ENCODE results near the gene SGSM2. TPM values are rescaled to one million over a fixed set of nuclear protein-coding genes. Genes with fewer than 3 reads are reported as not detected.

Gene SGSM2
- total RNA-seq, 4 donors from 2014 or later, result 48.2 to 117 (median 90.4) TPM

DNA sequence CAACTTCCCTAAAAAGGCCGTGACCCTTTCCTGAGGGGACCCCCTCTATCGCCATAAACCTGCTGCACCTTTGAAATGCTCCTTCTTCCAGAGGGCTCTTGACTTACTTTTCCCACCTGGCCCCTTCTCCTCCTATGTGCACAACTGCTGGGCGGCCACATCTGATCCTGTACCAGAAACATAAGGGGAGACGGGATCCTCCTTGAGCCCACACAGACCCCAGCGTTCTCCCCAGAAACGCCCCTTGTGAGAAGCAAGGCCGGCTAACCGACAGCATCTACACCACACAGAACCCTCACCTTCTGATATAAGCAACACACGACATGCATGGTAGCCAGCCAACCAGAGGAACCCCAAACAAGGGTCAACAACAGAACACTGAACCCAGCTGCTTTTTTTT, 77.8 kb downstream of the SGSM2 start:
- TF ChIP-seq, protein P1, sequence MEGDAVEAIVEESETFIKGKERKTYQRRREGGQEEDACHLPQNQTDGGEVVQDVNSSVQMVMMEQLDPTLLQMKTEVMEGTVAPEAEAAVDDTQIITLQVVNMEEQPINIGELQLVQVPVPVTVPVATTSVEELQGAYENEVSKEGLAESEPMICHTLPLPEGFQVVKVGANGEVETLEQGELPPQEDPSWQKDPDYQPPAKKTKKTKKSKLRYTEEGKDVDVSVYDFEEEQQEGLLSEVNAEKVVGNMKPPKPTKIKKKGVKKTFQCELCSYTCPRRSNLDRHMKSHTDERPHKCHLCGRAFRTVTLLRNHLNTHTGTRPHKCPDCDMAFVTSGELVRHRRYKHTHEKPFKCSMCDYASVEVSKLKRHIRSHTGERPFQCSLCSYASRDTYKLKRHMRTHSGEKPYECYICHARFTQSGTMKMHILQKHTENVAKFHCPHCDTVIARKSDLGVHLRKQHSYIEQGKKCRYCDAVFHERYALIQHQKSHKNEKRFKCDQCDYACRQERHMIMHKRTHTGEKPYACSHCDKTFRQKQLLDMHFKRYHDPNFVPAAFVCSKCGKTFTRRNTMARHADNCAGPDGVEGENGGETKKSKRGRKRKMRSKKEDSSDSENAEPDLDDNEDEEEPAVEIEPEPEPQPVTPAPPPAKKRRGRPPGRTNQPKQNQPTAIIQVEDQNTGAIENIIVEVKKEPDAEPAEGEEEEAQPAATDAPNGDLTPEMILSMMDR (IDR thresholded peaks at IDR 0.05), result no peak
- TF ChIP-seq EP300 (IDR thresholded peaks at IDR 0.05) (no peak), POLR2A (IDR thresholded peaks at IDR 0.05) (no peak), POLR2AphosphoS5 (IDR thresholded peaks at IDR 0.05) (no peak)
- no peak overlapping the region for H3K4me3 ChIP-seq
- H3K4me1 ChIP-seq, result peaks cover 16% of the 10 kb centered on the region
- peaks cover 33% of the 10 kb centered on the region for H3K36me3 ChIP-seq
- no peaks in the 10 kb centered on the region for H3K9me3 ChIP-seq
- 85% methylated on average over 9 of the region's 9 CpGs for WGBS
- peak in 1 of 2 donors; percentile 56 for DNase-seq (ENCODE audit: low spot score in 2 of 2)
- no peak overlapping the region for H3K27ac ChIP-seq
- no peaks in the 10 kb centered on the region for H3K27me3 ChIP-seq

GRCh38 chr17:2416010-2416734, 78.9 kb downstream of the SGSM2 start:
- Histone ChIP-seq H3K4me3 (no peak overlapping the region), H3K27me3 (no peaks in the 10 kb centered on the region), H3K9me3 (no peaks in the 10 kb centered on the region), H3K36me3 (peaks cover 44% of the 10 kb centered on the region), H3K4me1 (peaks cover 16% of the 10 kb centered on the region), H3K27ac (no peak overlapping the region)
- TF ChIP-seq POLR2A (IDR thresholded peaks at IDR 0.05) (no peak), POLR2AphosphoS5 (IDR thresholded peaks at IDR 0.05) (peak in 1 of 3 donors; percentile 33)
- TF ChIP-seq, protein P1 (IDR thresholded peaks at IDR 0.05), result peak; percentile 97 to 99
- peak; percentile 94 for DNase-seq (ENCODE audit: low spot score in 2 of 2)
- 28% methylated on average over 19 of the region's 19 CpGs for WGBS

- 84% methylated on average over 7 of the region's 7 CpGs for WGBS
- Histone ChIP-seq H3K36me3 (peaks cover 51% of the 10 kb centered on the region), H3K27me3 (no peaks in the 10 kb centered on the region), H3K4me3 (no peak overlapping the region), H3K27ac (no peak overlapping the region), H3K4me1 (peaks cover 18% of the 10 kb centered on the region), H3K9me3 (no peaks in the 10 kb centered on the region)
- TF ChIP-seq, protein P1 (IDR thresholded peaks at IDR 0.05), result no peak
- TF ChIP-seq EP300 (IDR thresholded peaks at IDR 0.05) (no peak), POLR2AphosphoS5 (IDR thresholded peaks at IDR 0.05) (no peak), POLR2A (IDR thresholded peaks at IDR 0.05) (no peak)
- DNase-seq (ENCODE audit: low spot score in 2 of 2), result no peak
Observed at GRCh38 chr17:2418572-2418971, 81.3 kb downstream of the SGSM2 start.

DNA sequence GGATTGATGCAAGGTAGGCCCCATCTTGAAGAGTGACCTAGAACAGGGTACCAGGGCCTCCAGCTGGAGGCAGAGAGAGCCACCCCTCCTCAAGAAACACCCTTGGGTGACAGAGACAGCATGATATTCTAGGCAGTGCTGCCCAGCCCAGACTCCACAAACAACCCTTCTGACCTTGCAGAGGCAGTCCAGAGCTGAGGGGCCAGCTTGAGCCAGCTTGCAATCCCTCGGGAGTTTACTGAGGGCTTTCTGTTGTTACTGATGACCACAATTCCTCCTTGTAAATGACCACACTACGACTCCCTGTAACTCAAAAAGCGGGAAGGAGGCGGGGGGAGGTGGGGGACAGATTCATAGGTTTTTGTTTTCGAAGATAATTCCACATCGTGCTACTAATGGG, 82.2 kb downstream of the SGSM2 start:
- Histone ChIP-seq H3K27ac (no peak overlapping the region), H3K36me3 (peaks cover 43% of the 10 kb centered on the region), H3K4me3 (no peak overlapping the region), H3K27me3 (no peaks in the 10 kb centered on the region), H3K9me3 (no peaks in the 10 kb centered on the region), H3K4me1 (peaks cover 20% of the 10 kb centered on the region)
- no peak for DNase-seq (ENCODE audit: low spot score in 2 of 2)
- TF ChIP-seq EP300 (IDR thresholded peaks at IDR 0.05), result no peak
- 91% methylated on average over 6 of the region's 6 CpGs for WGBS

DNA sequence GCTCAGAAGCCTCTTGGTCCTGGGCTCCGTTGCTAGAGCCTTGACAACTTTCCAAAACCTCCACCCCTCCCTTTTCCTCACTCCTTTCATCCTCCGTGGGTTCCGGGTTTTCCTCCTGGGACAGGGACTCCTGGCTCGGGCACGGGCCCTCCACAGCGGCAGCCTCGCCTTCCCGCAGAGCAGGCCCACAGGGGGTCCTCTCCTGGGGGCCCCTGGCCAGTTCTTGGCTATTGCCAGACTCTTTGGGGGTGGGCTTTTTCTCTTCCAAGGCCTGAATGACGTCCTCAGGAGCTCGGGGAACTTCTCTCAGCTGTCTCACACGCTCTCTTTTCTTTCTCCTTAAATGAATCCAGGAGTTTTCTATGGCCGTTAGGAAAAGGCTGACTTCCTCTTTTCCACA, 82.9 kb downstream of the SGSM2 start:
- H3K36me3 ChIP-seq, result peaks cover 37% of the 10 kb centered on the region
- no peaks in the 10 kb centered on the region for H3K9me3 ChIP-seq
- H3K4me1 ChIP-seq, result peaks cover 20% of the 10 kb centered on the region
- TF ChIP-seq, protein P1 (IDR thresholded peaks at IDR 0.05), result no peak
- TF ChIP-seq POLR2A (IDR thresholded peaks at IDR 0.05) (no peak), EP300 (IDR thresholded peaks at IDR 0.05) (no peak), POLR2AphosphoS5 (IDR thresholded peaks at IDR 0.05) (no peak)
- no peak overlapping the region for H3K4me3 ChIP-seq
- 83% methylated on average over 12 of the region's 12 CpGs for WGBS
- no peaks in the 10 kb centered on the region for H3K27me3 ChIP-seq
- no peak overlapping the region for H3K27ac ChIP-seq
- DNase-seq (ENCODE audit: low spot score in 2 of 2), result no peak

All from suprapubic skin (tissue), 4 donors.